Trophoblast cell (in vitro differentiated cells and primary cell): Measurements from ENCODE around the gene P2RY11.
A peak's percentile ranks its signal among the peaks of the same experiment; 100 is the strongest.

Source experiments
- DNase-seq, 2 donors: peaks; one replicate each; pipeline ENCODE4 v3.0.0-alpha.2; 2016
- H2AFZ ChIP-seq: 2 replicates; pipeline ENCODE4 v1.6.1; 2013; ENCODE audit warnings: low read length, moderate library complexity, mild to moderate bottlenecking; ENCODE audit not compliant: insufficient read depth, poor library complexity
- H2AK5ac ChIP-seq: 2 replicates; pipeline ENCODE4 v1.6.1; 2013; ENCODE audit warnings: mild to moderate bottlenecking, low read length
- H2BK120ac ChIP-seq: 2 replicates; pipeline ENCODE4 v1.6.1; 2013; ENCODE audit warnings: low read length, mild to moderate bottlenecking, moderate library complexity; ENCODE audit not compliant: insufficient read depth, poor library complexity
- H2BK12ac ChIP-seq: 2 replicates; pipeline ENCODE4 v1.6.1; 2013; ENCODE audit warnings: mild to moderate bottlenecking, low read length, moderate library complexity
- H2BK5ac ChIP-seq: 2 replicates; pipeline ENCODE4 v1.6.1; 2013; ENCODE audit warnings: low read length, low read depth, moderate library complexity, mild to moderate bottlenecking; ENCODE audit not compliant: poor library complexity
- H3K14ac ChIP-seq: 2 replicates; pipeline ENCODE4 v1.6.1; 2013; ENCODE audit warnings: mild to moderate bottlenecking, low read length
- H3K18ac ChIP-seq: 2 replicates; pipeline ENCODE4 v1.6.1; 2013; ENCODE audit warnings: mild to moderate bottlenecking, low read length
- H3K23ac ChIP-seq: 2 replicates; pipeline ENCODE4 v1.6.1; 2013; ENCODE audit warnings: low read length
- H3K27ac ChIP-seq: 2 replicates; pipeline ENCODE4 v1.5.1; 2013; ENCODE audit warnings: low read depth, mild to moderate bottlenecking, inconsistent platforms, low read length, moderate library complexity
- H3K27me3 ChIP-seq: 2 replicates; pipeline ENCODE4 v1.6.1; 2013; ENCODE audit warnings: inconsistent platforms, mild to moderate bottlenecking, low read length, moderate library complexity; ENCODE audit not compliant: insufficient read depth
- H3K36me3 ChIP-seq, 2 experiments: 1 replicate in 1 of 2; 2 replicates in 1 of 2; pipeline ENCODE4 v1.6.1; 2013; ENCODE audit warnings: low read length in 2 of 2, mild to moderate bottlenecking in 2 of 2, moderate library complexity in 1 of 2; ENCODE audit not compliant: insufficient read depth in 2 of 2, control insufficient read depth in 1 of 2
- H3K4ac ChIP-seq: 2 replicates; pipeline ENCODE4 v1.6.1; 2013; ENCODE audit warnings: low read depth, mild to moderate bottlenecking, low read length, moderate library complexity
- H3K4me1 ChIP-seq, 2 experiments: 1 replicate in 1 of 2; 2 replicates in 1 of 2; pipeline ENCODE4 v1.6.1; 2013; ENCODE audit warnings: low read length in 2 of 2, mild to moderate bottlenecking in 2 of 2, moderate library complexity in 1 of 2; ENCODE audit not compliant: insufficient read depth in 2 of 2, control insufficient read depth in 1 of 2
- H3K4me2 ChIP-seq: 2 replicates; pipeline ENCODE4 v1.6.1; 2013; ENCODE audit warnings: inconsistent platforms, mild to moderate bottlenecking, low read length, moderate library complexity
- H3K4me3 ChIP-seq: 2 replicates; pipeline ENCODE4 v1.5.1; 2013; ENCODE audit warnings: mild to moderate bottlenecking, low read depth, low read length, inconsistent platforms
- H3K79me1 ChIP-seq: one replicate; pipeline ENCODE4 v1.6.1; 2013; ENCODE audit warnings: low read length
- H3K79me2 ChIP-seq: 2 replicates; pipeline ENCODE4 v1.6.1; 2013; ENCODE audit warnings: low read length, mild to moderate bottlenecking; ENCODE audit not compliant: control insufficient read depth, insufficient read depth, poor library complexity
- H3K9ac ChIP-seq: 2 replicates; pipeline ENCODE4 v1.6.1; 2013; ENCODE audit warnings: mild to moderate bottlenecking, low read length
- H3K9me3 ChIP-seq: 2 replicates; pipeline ENCODE4 v1.6.1; 2013; ENCODE audit warnings: low read depth, mild to moderate bottlenecking, control low read depth, inconsistent platforms, low read length; ENCODE audit not compliant: insufficient read depth
- H4K12ac ChIP-seq: 2 replicates; pipeline ENCODE4 v1.6.1; 2013; ENCODE audit warnings: low read depth, mild to moderate bottlenecking, low read length, moderate library complexity
- H4K8ac ChIP-seq: 2 replicates; pipeline ENCODE4 v1.6.1; 2013; ENCODE audit warnings: low read depth, mild to moderate bottlenecking, low read length, moderate library complexity
- H4K91ac ChIP-seq: one replicate; pipeline ENCODE4 v1.6.1; 2013; ENCODE audit warnings: low read depth, mild to moderate bottlenecking, low read length, moderate library complexity
- WGBS: extraction: QIAGEN DNeasy Blood & Tissue Kit; methylation state at CpG from one replicate; pipeline ENCODE4 v1.1.7; 2013; ENCODE audit warnings: missing lambda C conversion rate; ENCODE audit not compliant: insufficient read length, insufficient coverage; ENCODE audit errors: extremely low coverage; 5-methylcytosine and 5-hydroxymethylcytosine counted together

The P2RY11 gene

DNA sequence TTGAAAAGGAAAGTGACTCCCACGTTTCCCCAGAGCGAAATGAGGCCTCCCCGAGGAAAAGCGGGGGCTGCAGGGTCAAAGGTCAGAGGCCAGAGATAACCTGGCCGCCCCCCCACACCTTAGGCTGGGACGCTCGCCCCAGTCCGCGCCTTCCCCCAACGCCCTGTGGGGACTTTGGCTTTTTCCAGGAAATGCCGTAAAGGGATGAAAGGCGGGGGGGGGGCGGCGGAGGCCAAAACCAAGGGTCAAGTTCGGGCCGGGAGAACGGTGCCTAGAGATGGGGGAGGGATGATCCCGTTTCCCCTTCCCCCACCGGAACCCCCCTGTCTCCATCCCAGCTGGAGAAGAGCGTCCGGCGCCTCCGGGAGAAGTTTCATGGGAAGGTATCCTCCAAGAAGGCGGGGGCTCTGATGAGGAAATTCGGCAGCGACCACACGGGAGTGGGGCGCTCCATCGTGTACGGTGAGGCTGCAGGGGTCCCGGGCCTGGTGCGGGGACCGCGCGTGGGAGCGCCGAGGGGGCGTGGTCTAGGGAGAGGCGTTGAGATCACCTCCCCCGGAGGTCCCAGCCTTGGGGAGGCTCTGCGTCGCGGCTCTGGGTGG lies 24.8 kb upstream of the P2RY11 start:
- Histone ChIP-seq H2BK5ac (no peak overlapping the region), H3K36me3 (no peaks in the 10 kb centered on the region), H3K9me3 (peaks cover 5% of the 10 kb centered on the region), H4K12ac (no peak overlapping the region), H3K4me2 (peak overlapping the region; percentile 81), H3K4me1 (peaks cover 3 to 4% of the 10 kb centered on the region in 2 experiments), H3K23ac (no peak overlapping the region), H4K91ac (no peak overlapping the region), H3K79me1 (no peaks in the 10 kb centered on the region), H3K9ac (no peak overlapping the region), H2BK12ac (no peak overlapping the region), H3K4me3 (peak overlapping the region; percentile 19), H2AK5ac (no peak overlapping the region), H2BK120ac (no peak overlapping the region), H3K27ac (no peak overlapping the region), H3K4ac (no peak overlapping the region), H4K8ac (peak overlapping the region; percentile 57), H3K79me2 (no peaks in the 10 kb centered on the region), H3K27me3 (peaks cover 19% of the 10 kb centered on the region), H3K18ac (no peak overlapping the region), H3K14ac (no peak overlapping the region), H2AFZ (no peak overlapping the region)
- DNase-seq: no peak
- WGBS: no CpG with 5 or more reads among the region's 43 CpGs

DNA sequence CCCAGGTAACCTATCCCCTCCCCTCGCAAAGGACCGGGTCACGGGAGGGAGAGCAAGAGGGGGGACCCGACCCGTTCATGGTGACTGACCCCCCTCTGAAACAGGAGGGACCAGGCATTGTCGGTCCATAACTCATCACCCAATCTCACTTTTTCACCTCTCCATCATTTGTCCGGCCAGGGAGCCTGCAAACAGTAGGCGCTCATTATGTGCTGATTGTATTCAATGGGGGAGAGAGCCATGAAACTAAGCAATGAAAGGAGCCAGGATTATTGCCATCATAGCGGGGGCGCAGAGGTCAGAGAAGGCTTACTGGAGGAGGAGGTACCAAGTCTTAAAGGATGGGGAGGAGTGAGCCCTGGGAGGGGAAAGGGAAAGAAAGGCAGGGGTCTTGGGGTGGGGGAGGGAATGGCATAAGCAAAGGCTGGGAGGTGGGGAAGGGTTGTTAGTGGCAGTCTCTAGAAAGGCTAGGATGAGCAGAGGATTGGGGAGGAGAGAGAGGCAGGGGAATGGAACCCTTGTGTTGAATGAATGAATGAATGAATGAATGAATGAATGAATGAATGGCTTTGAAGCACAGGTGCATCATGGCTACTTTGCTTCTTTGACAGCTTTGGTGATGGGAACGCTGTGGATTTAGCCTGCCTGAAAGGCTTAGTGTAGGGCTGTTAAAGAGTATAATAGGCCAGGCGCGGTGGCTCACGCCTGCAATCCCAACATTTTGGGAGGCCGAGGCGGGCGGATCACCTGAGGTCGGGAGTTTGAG lies 24.0 kb upstream of the P2RY11 start:
- no peak overlapping the region for H2BK120ac ChIP-seq
- H3K9me3 ChIP-seq: peaks cover 5% of the 10 kb centered on the region
- no peak overlapping the region for H3K18ac ChIP-seq
- no peak overlapping the region for H2AK5ac ChIP-seq
- H3K4me2 ChIP-seq: no peak overlapping the region
- no peak overlapping the region for H3K14ac ChIP-seq
- H3K27me3 ChIP-seq: peaks cover 19% of the 10 kb centered on the region
- H3K4me3 ChIP-seq: no peak overlapping the region
- no peak overlapping the region for H4K12ac ChIP-seq
- no peak overlapping the region for H3K4ac ChIP-seq
- H3K9ac ChIP-seq: no peak overlapping the region
- H3K79me2 ChIP-seq: no peaks in the 10 kb centered on the region
- H3K4me1 ChIP-seq: peaks cover 3 to 4% of the 10 kb centered on the region in 2 experiments
- H3K36me3 ChIP-seq: no peaks in the 10 kb centered on the region
- no peak overlapping the region for H3K27ac ChIP-seq
- H2AFZ ChIP-seq: no peak overlapping the region
- no peak overlapping the region for H2BK5ac ChIP-seq
- no peaks in the 10 kb centered on the region for H3K79me1 ChIP-seq
- H4K91ac ChIP-seq: no peak overlapping the region
- H4K8ac ChIP-seq: no peak overlapping the region
- no peak for DNase-seq
- H3K23ac ChIP-seq: no peak overlapping the region
- WGBS: no CpG with 5 or more reads among the region's 18 CpGs
- no peak overlapping the region for H2BK12ac ChIP-seq

DNA sequence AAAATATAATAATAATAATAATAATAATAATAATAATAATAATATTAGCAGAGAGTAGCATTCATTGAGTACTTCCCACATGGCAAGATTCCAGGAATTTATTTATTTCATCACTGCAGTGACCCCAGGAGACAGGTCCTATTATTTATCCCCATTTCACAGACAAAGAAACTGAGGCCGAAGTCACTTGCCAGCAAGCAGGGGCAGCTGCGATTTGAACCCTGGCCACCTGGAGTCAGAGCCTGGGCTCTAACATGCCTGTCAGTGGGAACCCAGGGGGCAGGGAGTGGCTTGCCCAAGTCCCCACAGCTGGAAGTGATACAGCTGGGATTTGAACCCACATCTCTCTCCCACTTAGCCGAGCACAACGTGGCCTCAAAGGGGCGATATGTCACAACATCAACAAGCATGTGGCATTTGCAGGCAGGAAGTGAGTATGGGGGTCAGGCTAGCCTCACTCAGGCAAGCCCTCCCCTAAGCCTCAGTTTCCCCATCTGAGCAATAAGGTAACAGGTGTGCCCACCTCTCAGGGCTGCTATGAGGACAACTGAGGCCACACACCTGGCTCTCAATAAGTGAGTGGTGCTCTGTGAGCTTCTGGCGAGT lies 22.4 kb upstream of the P2RY11 start:
- Histone ChIP-seq H2AFZ (no peak overlapping the region), H3K27me3 (peaks cover 19% of the 10 kb centered on the region), H3K4me2 (no peak overlapping the region), H2BK120ac (no peak overlapping the region), H2BK12ac (no peak overlapping the region), H4K12ac (no peak overlapping the region), H3K9me3 (peaks cover 5% of the 10 kb centered on the region), H3K14ac (no peak overlapping the region), H2AK5ac (no peak overlapping the region), H3K4me3 (no peak overlapping the region), H3K79me2 (no peaks in the 10 kb centered on the region), H3K23ac (no peak overlapping the region), H3K79me1 (no peaks in the 10 kb centered on the region), H3K18ac (no peak overlapping the region), H2BK5ac (no peak overlapping the region), H3K4ac (no peak overlapping the region), H4K8ac (no peak overlapping the region), H3K4me1 (peaks cover 3 to 4% of the 10 kb centered on the region in 2 experiments), H3K27ac (no peak overlapping the region), H3K9ac (no peak overlapping the region), H4K91ac (no peak overlapping the region), H3K36me3 (no peaks in the 10 kb centered on the region)
- WGBS: no CpG with 5 or more reads among the region's 6 CpGs
- DNase-seq: no peak

DNA sequence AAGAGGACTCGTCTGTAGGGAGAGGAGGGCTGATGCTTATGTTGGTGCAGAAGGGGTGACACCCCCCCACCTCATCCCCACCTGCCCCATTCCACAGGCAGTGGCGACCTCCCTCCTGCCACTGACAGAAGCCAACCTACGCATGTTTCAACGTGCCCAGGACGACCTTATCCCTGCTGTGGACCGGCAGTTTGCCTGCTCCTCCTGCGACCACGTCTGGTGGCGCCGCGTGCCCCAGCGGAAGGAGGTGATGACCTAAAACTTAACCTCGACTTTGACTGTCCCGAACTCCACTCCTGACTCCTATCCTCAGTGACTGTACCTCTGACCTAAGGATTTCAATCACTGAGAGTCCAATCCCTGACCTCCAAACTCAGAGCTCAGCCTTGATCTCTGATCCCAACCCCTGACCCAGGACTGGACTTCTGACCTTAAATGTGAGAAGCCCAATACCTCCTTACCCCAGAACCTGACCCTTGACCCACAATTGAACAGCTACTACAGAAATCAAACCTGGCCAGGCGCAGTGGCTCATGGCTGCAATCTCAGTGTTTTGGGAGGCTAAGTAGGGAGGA lies 21.6 kb upstream of the P2RY11 start:
- DNase-seq: no peak
- peaks cover 19% of the 10 kb centered on the region for H3K27me3 ChIP-seq
- peaks cover 3 to 4% of the 10 kb centered on the region in 2 experiments for H3K4me1 ChIP-seq
- H4K8ac ChIP-seq: no peak overlapping the region
- H3K4me3 ChIP-seq: peak overlapping the region; percentile 44
- WGBS: no CpG with 5 or more reads among the region's 15 CpGs
- no peaks in the 10 kb centered on the region for H3K79me1 ChIP-seq
- H3K23ac ChIP-seq: no peak overlapping the region
- no peak overlapping the region for H2BK120ac ChIP-seq
- peaks cover 5% of the 10 kb centered on the region for H3K9me3 ChIP-seq
- no peak overlapping the region for H3K4me2 ChIP-seq
- no peak overlapping the region for H3K9ac ChIP-seq
- H3K27ac ChIP-seq: no peak overlapping the region
- no peak overlapping the region for H4K12ac ChIP-seq
- H3K36me3 ChIP-seq: no peaks in the 10 kb centered on the region
- H3K79me2 ChIP-seq: no peaks in the 10 kb centered on the region
- no peak overlapping the region for H3K14ac ChIP-seq
- no peak overlapping the region for H2BK12ac ChIP-seq
- H4K91ac ChIP-seq: no peak overlapping the region
- H3K18ac ChIP-seq: no peak overlapping the region
- no peak overlapping the region for H3K4ac ChIP-seq
- no peak overlapping the region for H2AK5ac ChIP-seq
- H2AFZ ChIP-seq: no peak overlapping the region
- H2BK5ac ChIP-seq: no peak overlapping the region
